MCF 10A (cell line): ENCODE data around the gene MYRF. TPM values are rescaled to one million over a fixed set of nuclear protein-coding genes. Genes with fewer than 3 reads are reported as not detected.
A peak's percentile ranks its signal among the peaks of the same experiment; 100 is the strongest.

Source experiments
- BruUV-seq: library from RNA; stranded (reverse); fragments of 400-500 nt; replicated peaks from 2 replicates; lab custom pipeline; 2021; lab: Mats Ljungman, UMichigan
- CTCF ChIA-PET: fragments of 300-600 bp; sonication (Branson Sonifier 250); formaldehyde crosslinking; extraction: SDS; loops from one replicate; lab custom pipeline; 2021; ENCODE audit warnings: antibody characterized with exemption, inconsistent platforms; lab: Yijun Ruan, JAX
- POLR2A ChIA-PET: fragments of 300-600, 350-650 bp; sonication (Branson Sonifier 250); formaldehyde crosslinking; extraction: SDS; loops from one replicate; lab custom pipeline; 2020; ENCODE audit warnings: antibody characterized with exemption, inconsistent platforms; lab: Yijun Ruan, JAX
- DNase-seq: peaks from one replicate; pipeline ENCODE4 v3.0.0-alpha.2; 2018; ENCODE audit not compliant: unreplicated experiment
- H3K27ac Mint-ChIP-seq: one replicate; pipeline ENCODE4 v1.8.0; 2022; ENCODE audit warnings: mild to moderate bottlenecking, low read depth, mixed read lengths; ENCODE audit not compliant: unreplicated experiment
- H3K27me3 Mint-ChIP-seq: one replicate; pipeline ENCODE4 v1.8.0; 2022; ENCODE audit warnings: mixed read lengths; ENCODE audit not compliant: insufficient read depth, unreplicated experiment
- H3K36me3 Mint-ChIP-seq: one replicate; pipeline ENCODE4 v1.8.0; 2022; ENCODE audit warnings: mild to moderate bottlenecking, moderate library complexity, mixed read lengths; ENCODE audit not compliant: insufficient read depth, unreplicated experiment
- H3K4me1 Mint-ChIP-seq: one replicate; pipeline ENCODE4 v1.8.0; 2022; ENCODE audit warnings: mixed read lengths; ENCODE audit not compliant: insufficient read depth, unreplicated experiment
- H3K4me3 Mint-ChIP-seq: one replicate; pipeline ENCODE4 v1.8.0; 2022; ENCODE audit warnings: mild to moderate bottlenecking, moderate library complexity, mixed read lengths; ENCODE audit not compliant: unreplicated experiment
- H3K9me3 Mint-ChIP-seq: one replicate; pipeline ENCODE4 v1.8.0; 2022; ENCODE audit warnings: mixed read lengths; ENCODE audit not compliant: unreplicated experiment
- CTCF ChIP-seq: fragments of 200-600 bp; IDR thresholded peaks from one replicate; pipeline ENCODE4 v1.8.0; 2022; ENCODE audit warnings: antibody characterized with exemption, mild to moderate bottlenecking; ENCODE audit not compliant: unreplicated experiment
- intact Hi-C: fragments of 100-400 bp; cut with micrococcal nuclease; formaldehyde crosslinking; loops from 2 replicates; pipeline ENCODE4 v1.14.1; 2022
- total RNA-seq: library from RNA; stranded (reverse); gene quantifications from 2 replicates; pipeline ENCODE4 v1.2.3, GENCODE V29; 2022

Gene MYRF
- total RNA-seq, 1 experiment from 2014 or later, result 0.16 TPM

GRCh38 chr11:61728066-61728939 lies 24.1 kb upstream of the MYRF start:
- no peak overlapping the region for H3K4me3 Mint-ChIP-seq
- no peak for DNase-seq
- H3K27ac Mint-ChIP-seq, result no peak overlapping the region
- intact Hi-C loops, result no loop called here
- peaks cover 24% of the 10 kb centered on the region for H3K4me1 Mint-ChIP-seq
- H3K9me3 Mint-ChIP-seq, result no peaks in the 10 kb centered on the region
- POLR2A ChIA-PET, result interaction anchor here (0.8 to 1.3 kb wide), 2 partner anchors 9 to 26 kb away, joined by 4 read pairs; no protein-coding TSS in a partner anchor
- TF ChIP-seq CTCF, result no peak
- H3K27me3 Mint-ChIP-seq, result no peaks in the 10 kb centered on the region
- CTCF ChIA-PET, result interaction anchor here (1.0 to 1.5 kb wide), 3 partner anchors 16 to 251 kb away, joined by 3 to 5 read pairs (median 5); no protein-coding TSS in a partner anchor
- no peaks in the 10 kb centered on the region for H3K36me3 Mint-ChIP-seq
- no TSS peak for BruUV-seq

GRCh38 chr11:61728940-61729219 lies 23.6 kb upstream of the MYRF start:
- peak; percentile 69 for DNase-seq
- CTCF ChIA-PET, result interaction anchor here (1.0 to 1.6 kb wide), 4 partner anchors 15 to 283 kb away, joined by 3 to 5 read pairs (median 4); no protein-coding TSS in a partner anchor
- no peak for TF ChIP-seq CTCF
- intact Hi-C loops, result no loop called here
- no peak overlapping the region for H3K27ac Mint-ChIP-seq
- peaks cover 27% of the 10 kb centered on the region for H3K4me1 Mint-ChIP-seq
- POLR2A ChIA-PET, result interaction anchor here (0.8 to 1.3 kb wide), 2 partner anchors 10 to 27 kb away, joined by 4 read pairs; no protein-coding TSS in a partner anchor
- no peaks in the 10 kb centered on the region for H3K9me3 Mint-ChIP-seq
- BruUV-seq, result no TSS peak
- H3K4me3 Mint-ChIP-seq, result no peak overlapping the region
- no peaks in the 10 kb centered on the region for H3K27me3 Mint-ChIP-seq
- no peaks in the 10 kb centered on the region for H3K36me3 Mint-ChIP-seq

GRCh38 chr11:61730240-61730994 lies 22.0 kb upstream of the MYRF start:
- Mint-ChIP-seq H3K27me3 (no peaks in the 10 kb centered on the region), H3K4me1 (peaks cover 27% of the 10 kb centered on the region), H3K4me3 (no peak overlapping the region), H3K27ac (peak overlapping the region; percentile 54), H3K36me3 (no peaks in the 10 kb centered on the region), H3K9me3 (no peaks in the 10 kb centered on the region)
- ChIA-PET CTCF (interaction anchor here (0.6 to 1.6 kb wide), 7 partner anchors 20 to 285 kb away, joined by 3 to 8 read pairs (median 4); no protein-coding TSS in a partner anchor), POLR2A (interaction anchor here (0.6 to 1.6 kb wide), 8 partner anchors 9 to 401 kb away, joined by 3 to 9 read pairs (median 3); no protein-coding TSS in a partner anchor)
- peak; percentile 86 for DNase-seq
- no peak for TF ChIP-seq CTCF
- intact Hi-C loops, result loop anchor here (10.0 kb wide), 1 partner anchor 246 kb away; a partner anchor contains a TSS
- no TSS peak for BruUV-seq
